Stromal cell of bone marrow (primary cell): ENCODE measurements around the gene PRELID3B.

Experiments
- DNase-seq: peaks from one replicate; pipeline ENCODE4 v3.0.0-alpha.2; 2012; ENCODE audit warnings: low read depth

Gene PRELID3B

DNA sequence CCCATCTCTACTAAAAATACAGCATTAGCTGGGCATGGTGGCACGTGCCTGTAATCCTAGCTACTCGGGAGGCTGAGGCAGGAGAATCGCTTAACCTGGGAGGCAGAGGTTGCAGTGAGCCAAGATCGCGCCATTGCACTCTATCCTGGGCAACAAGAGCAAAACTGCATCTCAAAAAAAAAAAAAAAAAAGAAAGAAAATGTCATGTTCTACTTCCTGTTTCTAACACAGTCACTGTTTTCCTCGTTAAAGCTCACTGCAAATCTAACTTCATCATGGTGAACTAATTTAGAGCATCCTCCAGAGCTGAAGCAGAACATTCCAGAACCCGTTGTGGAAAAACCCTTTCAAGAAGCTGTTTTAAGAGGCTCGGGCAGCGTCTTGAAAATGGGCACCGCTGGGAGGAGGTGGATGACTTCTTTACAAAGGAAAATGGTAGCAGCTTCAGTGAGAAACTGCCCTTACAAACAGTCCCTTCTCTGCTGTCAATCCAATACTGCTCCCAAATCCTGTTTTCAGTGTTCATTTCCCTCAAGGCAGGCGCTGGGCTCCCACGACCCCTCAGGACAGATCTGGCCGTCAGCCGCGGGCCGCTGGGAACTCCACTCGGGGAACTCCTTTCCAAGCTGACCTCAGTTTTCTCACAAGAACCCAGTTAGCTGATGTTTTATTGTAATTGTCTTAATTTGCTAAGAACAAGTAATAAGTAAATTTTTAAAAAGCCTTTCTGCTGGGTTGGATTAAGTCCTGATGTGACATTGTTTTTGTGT, 48.0 kb downstream of the PRELID3B start:
- no peak for DNase-seq

DNA sequence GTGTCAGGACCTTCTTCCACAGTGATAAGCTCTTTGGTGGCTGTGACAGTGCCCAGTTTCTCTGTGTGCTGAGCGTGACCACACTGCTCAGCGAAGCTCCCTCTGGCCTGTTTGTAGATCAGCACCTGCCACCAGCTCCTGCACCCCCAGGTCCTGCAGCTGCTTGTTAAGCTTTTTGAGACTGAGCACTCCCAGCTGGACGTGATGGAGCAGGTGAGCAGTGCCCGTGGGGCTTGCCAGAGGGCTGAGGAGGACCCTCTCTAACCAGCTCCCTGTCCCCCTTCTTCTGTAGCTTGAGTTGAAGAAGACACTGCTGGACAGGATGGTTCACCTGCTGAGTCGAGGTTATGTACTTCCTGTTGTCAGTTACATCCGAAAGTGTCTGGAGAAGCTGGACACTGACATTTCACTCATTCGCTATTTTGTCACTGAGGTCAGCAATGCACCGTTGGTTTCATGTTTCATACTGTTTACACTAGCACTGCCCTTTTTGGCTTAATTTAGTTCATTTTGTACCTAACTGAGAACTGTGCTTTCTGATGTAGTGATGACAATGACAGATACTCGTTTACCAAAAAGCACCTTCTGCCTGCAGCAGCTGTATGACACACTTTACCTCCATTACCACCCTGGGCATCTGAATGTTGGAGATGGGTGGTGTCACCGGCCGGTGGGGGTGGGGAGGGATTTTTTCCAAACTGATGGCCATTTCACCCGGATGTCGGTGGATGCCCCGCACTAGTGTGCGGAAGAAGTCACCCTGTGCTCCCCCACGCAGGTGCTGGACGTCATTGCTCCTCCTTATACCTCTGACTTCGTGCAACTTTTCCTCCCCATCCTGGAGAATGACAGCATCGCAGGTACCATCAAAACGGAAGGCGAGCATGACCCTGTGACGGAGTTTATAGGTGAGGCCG, 49.0 kb downstream of the PRELID3B start:
- no peak for DNase-seq

DNA sequence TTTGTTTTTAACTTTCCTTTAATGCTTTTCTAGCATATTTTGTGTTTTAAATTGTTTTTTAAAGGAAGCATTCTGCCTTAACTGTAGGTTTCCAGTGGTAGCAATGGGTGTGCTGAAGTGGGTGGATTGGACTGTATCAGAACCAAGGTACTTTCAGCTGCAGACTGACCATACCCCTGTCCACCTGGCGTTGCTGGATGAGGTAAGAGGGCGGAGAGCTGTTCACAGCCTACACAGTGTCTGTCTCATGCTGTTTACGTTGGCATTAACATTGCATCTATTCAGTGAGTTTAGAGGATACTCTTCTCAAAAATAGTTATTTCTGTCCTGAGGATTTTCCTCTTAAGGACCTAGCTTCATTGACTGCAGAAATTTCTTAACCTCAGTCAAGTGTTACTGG, 49.7 kb downstream of the PRELID3B start:
- no peak for DNase-seq

DNA sequence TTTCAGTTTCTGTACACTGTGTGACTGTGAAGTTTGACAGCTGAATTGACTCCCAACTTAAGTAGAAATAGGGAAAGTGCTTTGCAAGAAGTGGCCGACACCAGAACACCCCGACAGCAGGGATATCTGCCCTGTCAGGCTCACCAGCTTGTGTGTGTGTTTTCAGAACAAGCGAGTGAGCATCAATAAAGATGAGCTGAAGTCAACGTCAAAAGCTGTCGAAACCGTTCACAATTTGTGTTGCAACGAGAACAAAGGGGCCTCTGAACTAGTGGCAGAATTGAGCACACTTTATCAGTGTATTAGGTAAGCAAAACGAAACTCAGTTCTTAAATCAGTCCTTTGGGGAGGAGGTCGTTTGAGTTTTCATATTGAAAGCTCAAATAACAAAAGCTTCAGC, 50.9 kb downstream of the PRELID3B start:
- DNase-seq: no peak

DNA sequence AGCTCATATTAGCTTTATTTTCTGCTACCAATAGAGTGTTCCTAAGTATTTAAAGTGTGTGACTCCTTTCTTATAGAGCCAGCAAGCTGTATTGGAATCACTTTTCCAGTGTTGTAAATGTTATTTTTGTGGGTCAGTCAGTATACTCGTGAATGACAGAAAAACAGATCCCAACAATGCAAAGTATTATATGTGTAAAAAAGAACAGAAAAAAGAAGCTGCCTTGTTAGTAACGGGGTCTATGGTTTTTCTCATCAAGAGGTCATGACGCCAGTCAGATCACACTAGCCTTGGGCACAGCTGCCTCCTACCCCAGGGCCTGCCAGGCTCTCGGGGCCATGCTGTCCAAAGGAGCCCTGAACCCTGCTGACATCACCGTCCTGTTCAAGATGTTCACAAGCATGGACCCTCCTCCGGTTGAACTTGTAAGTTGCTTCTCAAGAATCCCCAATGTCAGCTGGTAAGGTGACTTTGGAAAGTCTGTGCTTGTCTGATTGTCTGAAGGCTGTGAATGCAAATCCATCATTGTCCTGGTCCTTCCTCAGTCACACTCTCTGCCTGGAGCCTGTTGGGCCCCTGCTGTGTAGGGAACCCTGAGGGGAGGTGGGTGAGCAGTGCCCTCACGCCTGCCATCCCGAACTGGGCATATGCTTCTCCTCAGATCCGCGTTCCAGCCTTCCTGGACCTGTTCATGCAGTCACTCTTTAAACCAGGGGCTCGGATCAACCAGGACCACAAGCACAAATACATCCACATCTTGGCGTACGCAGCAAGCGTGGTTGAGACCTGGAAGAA, 51.7 kb downstream of the PRELID3B start:
- no peak for DNase-seq

DNA sequence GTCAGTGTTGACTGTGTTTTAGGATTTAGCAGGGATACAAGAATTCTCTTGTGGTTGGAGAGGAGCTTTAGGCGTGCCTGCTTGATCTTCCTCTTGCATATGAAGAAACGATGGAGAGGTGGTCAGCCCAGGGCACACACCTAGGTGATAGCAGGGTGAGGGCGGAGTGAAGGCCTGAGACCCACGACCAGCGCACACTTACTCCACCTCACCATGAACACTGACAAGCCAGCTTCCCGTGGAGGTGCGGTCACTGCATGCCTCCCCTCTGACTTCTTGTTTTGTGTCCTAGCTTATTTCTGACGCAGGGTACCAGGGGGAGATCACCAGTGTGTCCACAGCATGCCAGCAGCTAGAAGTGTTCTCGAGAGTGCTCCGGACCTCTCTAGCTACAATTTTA, 53.4 kb downstream of the PRELID3B start:
- DNase-seq: no peak

DNA sequence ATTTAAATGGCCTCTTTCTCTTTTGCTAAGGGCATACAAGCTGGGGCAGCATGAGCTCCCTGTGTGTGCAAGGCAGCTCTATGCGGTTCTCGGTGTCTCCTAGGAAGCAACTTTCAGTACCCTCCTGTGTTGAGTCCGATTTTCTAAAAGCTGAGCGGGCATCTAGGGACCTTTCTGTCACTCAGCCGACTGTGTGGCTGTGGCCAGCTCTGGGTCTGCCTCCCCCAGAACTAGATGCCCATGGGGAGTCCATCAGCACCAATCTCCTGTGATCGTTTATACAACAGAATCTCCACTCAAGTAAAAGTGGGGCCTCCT, 54.1 kb downstream of the PRELID3B start:
- DNase-seq: no peak

DNA sequence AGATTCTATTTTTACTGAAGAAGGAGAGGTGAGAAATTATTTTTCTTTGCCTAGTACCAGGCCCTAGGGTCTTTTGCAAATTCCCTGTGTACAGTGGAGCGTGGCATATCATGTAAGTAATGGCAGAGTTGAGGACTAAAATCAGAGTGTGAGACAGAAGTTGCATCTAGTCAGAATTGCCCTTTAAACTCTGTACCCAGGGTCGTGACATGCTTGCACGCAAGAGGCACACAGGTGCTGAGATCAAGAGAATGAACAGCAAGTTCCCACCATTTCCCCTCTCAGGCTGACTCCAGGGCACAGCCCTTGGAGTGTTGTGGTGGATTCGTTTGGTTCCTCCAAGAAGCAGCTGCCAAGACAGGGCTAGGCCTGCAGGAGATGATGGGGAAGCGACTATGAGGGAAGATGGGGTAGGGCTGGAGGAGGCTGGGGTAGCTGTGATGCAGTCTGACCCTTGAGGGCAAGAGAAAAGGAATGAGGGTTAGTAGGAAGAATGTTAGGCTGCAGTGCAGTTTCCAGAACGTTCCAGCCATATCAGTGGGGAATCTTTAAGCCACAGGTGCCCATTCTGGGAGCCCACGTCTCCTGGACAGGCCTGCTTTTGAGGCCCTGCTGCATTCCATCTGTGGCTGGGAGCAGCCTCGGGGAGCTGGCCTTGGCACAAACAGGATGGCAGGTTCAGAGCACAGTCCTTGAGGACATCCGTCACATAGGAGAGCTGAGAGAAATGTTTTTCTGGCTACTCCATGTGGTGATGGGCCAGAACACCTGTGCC, 54.6 kb downstream of the PRELID3B start:
- no peak for DNase-seq

DNA sequence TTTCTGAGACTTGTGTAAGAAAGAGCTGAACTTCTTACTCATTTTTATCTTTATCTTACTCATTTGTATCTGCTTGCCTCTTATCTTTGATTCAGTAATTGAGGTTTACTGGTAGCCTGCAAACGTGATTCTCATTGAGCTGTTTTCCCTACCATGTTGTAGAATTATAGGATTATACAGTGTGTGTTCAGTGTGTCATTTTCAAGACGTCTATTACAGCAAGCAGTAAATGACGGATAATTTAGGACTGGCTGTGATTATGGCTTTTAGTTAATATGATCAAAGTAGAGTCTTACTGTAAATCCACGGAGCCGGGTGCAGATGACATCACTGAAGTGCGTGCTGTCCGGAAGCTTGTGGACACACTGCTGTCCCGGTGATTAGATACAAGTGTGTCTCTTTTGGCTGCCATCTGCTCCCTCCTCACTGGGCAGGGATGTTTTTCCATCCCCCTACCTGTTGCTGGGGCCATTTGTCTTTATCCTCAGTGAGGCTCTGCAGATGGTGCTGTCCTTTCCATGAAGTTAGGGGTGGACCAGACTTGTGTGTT, 55.5 kb downstream of the PRELID3B start:
- no peak for DNase-seq

DNA sequence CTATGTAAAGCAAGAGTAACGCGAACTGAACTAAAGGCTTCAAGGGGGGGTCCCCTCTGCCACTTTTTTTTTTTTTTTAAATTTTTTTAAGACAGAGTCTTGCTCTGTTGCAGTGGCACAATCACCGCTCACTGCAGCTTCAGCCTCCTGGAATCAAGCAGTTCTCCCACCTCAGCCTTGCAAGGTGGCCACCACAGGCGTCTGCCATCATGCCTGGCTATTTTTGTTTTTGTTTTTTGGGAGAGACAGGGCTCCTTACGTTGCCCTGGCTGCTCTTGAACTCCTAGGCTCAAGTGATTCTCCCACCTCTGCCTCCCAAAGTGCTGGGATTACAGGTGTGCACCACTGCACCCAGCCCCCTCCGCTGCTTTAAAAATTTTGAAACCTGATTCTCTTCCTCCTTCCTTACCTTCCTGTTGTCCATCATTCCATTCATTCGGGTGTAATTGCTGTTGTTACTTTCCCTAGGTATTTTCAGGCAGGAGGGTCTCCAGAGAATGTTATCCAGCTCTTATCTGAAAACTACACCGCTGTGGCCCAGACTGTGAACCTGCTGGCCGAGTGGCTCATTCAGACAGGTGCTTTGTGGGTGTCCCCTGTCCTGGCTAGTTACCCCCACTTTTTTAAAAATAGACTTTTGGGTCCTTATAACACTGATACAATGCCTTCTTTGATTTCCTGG, 56.2 kb downstream of the PRELID3B start:
- DNase-seq: no peak

DNA sequence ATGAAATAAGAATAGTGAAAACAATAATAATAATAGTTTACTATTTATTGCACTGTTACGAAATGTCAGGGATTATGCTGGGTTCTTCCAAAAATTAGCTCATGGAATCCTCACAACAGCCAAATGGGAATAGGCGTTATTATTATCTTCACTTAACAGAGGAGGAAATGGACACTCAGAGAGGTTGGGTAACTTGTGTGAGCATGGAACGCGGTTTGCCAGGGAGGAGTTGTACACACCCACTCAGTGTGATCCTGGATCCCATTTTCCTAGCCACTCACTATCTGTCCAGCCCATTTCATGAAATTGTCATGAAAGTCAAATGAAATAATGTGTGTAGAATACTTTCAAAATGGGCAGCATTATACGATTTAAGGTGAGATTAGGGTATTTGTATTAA, 56.9 kb downstream of the PRELID3B start:
- DNase-seq: no peak

DNA sequence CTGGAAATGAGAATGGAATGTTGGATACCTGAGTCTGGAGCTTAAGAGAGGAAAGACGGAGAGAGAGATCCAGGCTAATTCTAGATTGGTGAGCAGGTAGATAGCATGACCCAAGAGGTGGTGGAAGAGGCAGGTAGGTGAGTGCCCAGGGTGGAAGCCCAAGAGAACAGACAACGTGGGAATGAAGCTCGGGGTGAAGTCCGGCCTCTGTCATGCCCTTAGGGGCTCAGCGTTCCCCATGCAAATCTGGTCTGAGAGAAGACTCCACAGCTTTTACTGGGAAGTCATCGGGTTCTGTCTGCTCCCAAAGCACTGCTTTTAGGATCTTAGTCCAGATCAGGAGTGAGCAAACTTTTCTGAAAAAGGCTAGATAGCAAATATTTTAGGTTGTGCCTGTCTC, 57.9 kb downstream of the PRELID3B start:
- no peak for DNase-seq
